GM12878 (cell line): ENCODE measurements around the gene FAAP100. TPM values are rescaled to one million over a fixed set of nuclear protein-coding genes. Genes with fewer than 3 reads are reported as not detected.

ENCODE experiments used
- BACH1 ChIP-seq: fragments of 450-650 bp; IDR thresholded peaks from 2 replicates; pipeline ENCODE4 v1.6.1; 2017; ENCODE audit warnings: mild to moderate bottlenecking, borderline replicate concordance
- BHLHE40 ChIP-seq, 2 experiments: fragments of 450-650 bp in 1 of 2; IDR thresholded peaks; 2 replicates each; pipeline ENCODE4 v1.6.1; 2011 to 2017; ENCODE audit warnings: low read depth in 2 of 2, borderline replicate concordance in 1 of 2, improper control_type of control experiment in 1 of 2, low read length in 1 of 2, mild to moderate bottlenecking in 1 of 2
- BRCA1 ChIP-seq: IDR thresholded peaks from 2 replicates; pipeline ENCODE4 v1.6.1; 2011; ENCODE audit warnings: low read depth, low read length, improper control_type of control experiment
- CBFB ChIP-seq: IDR thresholded peaks from 2 replicates; pipeline ENCODE4 v1.6.1; 2016; ENCODE audit warnings: antibody characterized with exemption, low read depth
- CHD2 ChIP-seq: IDR thresholded peaks from 2 replicates; pipeline ENCODE4 v1.6.1; 2011; ENCODE audit warnings: low read depth, low read length, improper control_type of control experiment, borderline replicate concordance
- CREB1 ChIP-seq: IDR thresholded peaks from 2 replicates; pipeline ENCODE4 v1.6.1; 2012; ENCODE audit warnings: low read depth, mild to moderate bottlenecking, inconsistent platforms
- DPF2 ChIP-seq: fragments of 450-650 bp; IDR thresholded peaks from 2 replicates; pipeline ENCODE4 v1.6.1; 2017; ENCODE audit warnings: mild to moderate bottlenecking
- FOXM1 ChIP-seq: IDR thresholded peaks from 2 replicates; pipeline ENCODE4 v1.6.1; 2012; ENCODE audit warnings: low read depth, mild to moderate bottlenecking, inconsistent platforms, low read length, moderate library complexity
- HDGF ChIP-seq: fragments of 450-650 bp; IDR thresholded peaks from 2 replicates; pipeline ENCODE4 v1.6.1; 2016; ENCODE audit warnings: antibody characterized with exemption
- IKZF1 ChIP-seq: fragments of 450-650 bp; conservative IDR thresholded peaks from 2 replicates; pipeline ENCODE4 v1.6.1; 2017; ENCODE audit warnings: antibody characterized with exemption, mild to moderate bottlenecking
- IRF4 ChIP-seq: IDR thresholded peaks from 2 replicates; pipeline ENCODE4 v1.6.1; 2011; ENCODE audit warnings: low read depth, low read length
- KDM1A ChIP-seq: fragments of 200-600 bp; sonication (generic); IDR thresholded peaks from 2 replicates; pipeline ENCODE4 v1.6.1; 2016; ENCODE audit warnings: borderline replicate concordance
- LARP7 ChIP-seq: fragments of 450-650 bp; IDR thresholded peaks from 2 replicates; pipeline ENCODE4 v1.6.1; 2017; ENCODE audit warnings: mild to moderate bottlenecking
- NFIC ChIP-seq: IDR thresholded peaks from 2 replicates; pipeline ENCODE4 v1.6.1; 2012; ENCODE audit warnings: low read depth, mild to moderate bottlenecking, inconsistent platforms, low read length, moderate library complexity
- NR2F1 ChIP-seq: fragments of 450-650 bp; conservative IDR thresholded peaks from 2 replicates; pipeline ENCODE4 v1.6.1; 2017; ENCODE audit warnings: mild to moderate bottlenecking
- NRF1 ChIP-seq: conservative IDR thresholded peaks from 2 replicates; pipeline ENCODE4 v1.6.1; 2011; ENCODE audit warnings: mild to moderate bottlenecking, low read depth, low read length, improper control_type of control experiment
- POLR2AphosphoS2 ChIP-seq: IDR thresholded peaks from 2 replicates; pipeline ENCODE4 v1.6.1; 2011; ENCODE audit warnings: low read depth, mild to moderate bottlenecking, low read length, improper control_type of control experiment, moderate library complexity
- POLR2AphosphoS5 ChIP-seq: IDR thresholded peaks from 2 replicates; pipeline ENCODE4 v1.6.1; 2011; ENCODE audit warnings: mild to moderate bottlenecking, low read length, inconsistent platforms
- SPI1 ChIP-seq: IDR thresholded peaks from 2 replicates; pipeline ENCODE4 v1.6.1; 2011; ENCODE audit warnings: low read depth, mild to moderate bottlenecking, low read length, moderate library complexity, borderline replicate concordance; ENCODE audit not compliant: insufficient read depth
- TBL1XR1 ChIP-seq: IDR thresholded peaks from 2 replicates; pipeline ENCODE4 v1.6.1; 2012; ENCODE audit warnings: low read depth, low read length, improper control_type of control experiment
- TCF12 ChIP-seq: IDR thresholded peaks from 2 replicates; pipeline ENCODE4 v1.6.1; 2011; ENCODE audit warnings: low read depth, mild to moderate bottlenecking, low read length
- TCF3 ChIP-seq: IDR thresholded peaks from 2 replicates; pipeline ENCODE4 v1.6.1; 2012; ENCODE audit warnings: low read depth, mild to moderate bottlenecking, low read length, borderline replicate concordance; ENCODE audit not compliant: insufficient read depth
- YY1 ChIP-seq: IDR thresholded peaks from 2 replicates; pipeline ENCODE4 v1.6.1; 2011; ENCODE audit warnings: low read depth, mild to moderate bottlenecking, low read length
- ZNF217 ChIP-seq: fragments of 450-650 bp; IDR thresholded peaks from 2 replicates; pipeline ENCODE4 v1.6.1; 2017; ENCODE audit warnings: antibody characterized with exemption, mild to moderate bottlenecking
- polyA plus RNA-seq, 11 experiments: library from polyadenylated mRNA; depleted of rRNA in 4 of 11; unstranded in 6 of 11; stranded (reverse) in 5 of 11; fragments of >200 nt; fragmentation: Nextera tagmentation in 4 of 11; fragmentation: Illumina TruSeq in 1 of 11; extraction: Ambion mirVana in 4 of 11; extraction: Trizol in 1 of 11; gene quantifications; 1 replicate in 1 of 11; 2 replicates in 10 of 11; pipeline versions ENCODE4 v1.2.1 to v1.2.3, GENCODE V29; 2011 to 2016; ENCODE audit warnings: inconsistent platforms in 2 of 11, missing spikeins in 2 of 11, low read depth in 1 of 11
- total RNA-seq, 4 experiments: library from RNA; depleted of rRNA in 3 of 4; stranded (reverse); fragments of >200 nt in 3 of 4; fragmentation: Illumina TruSeq in 1 of 4; extraction: Trizol in 1 of 4; gene quantifications; 2 replicates each; pipeline versions ENCODE4 v1.2.1 to v1.2.3, GENCODE V29; 2013 to 2021
- TF ChIP-seq, protein P1 (sequence below): fragments of 450-650 bp; IDR thresholded peaks from 2 replicates; pipeline ENCODE4 v1.6.1; 2016; ENCODE audit warnings: mild to moderate bottlenecking
- TF ChIP-seq, protein P2 (sequence below): fragments of 450-650 bp; conservative IDR thresholded peaks from 2 replicates; pipeline ENCODE4 v1.6.1; 2017; ENCODE audit warnings: mild to moderate bottlenecking, moderate library complexity

Gene FAAP100
- total and polyA plus RNA-seq, 10 of the 15 experiments (the other 5 are each of a cell fraction or from before 2014, with no cell fraction given), result 0.11 to 46.2 (median 17.1) TPM

DNA sequence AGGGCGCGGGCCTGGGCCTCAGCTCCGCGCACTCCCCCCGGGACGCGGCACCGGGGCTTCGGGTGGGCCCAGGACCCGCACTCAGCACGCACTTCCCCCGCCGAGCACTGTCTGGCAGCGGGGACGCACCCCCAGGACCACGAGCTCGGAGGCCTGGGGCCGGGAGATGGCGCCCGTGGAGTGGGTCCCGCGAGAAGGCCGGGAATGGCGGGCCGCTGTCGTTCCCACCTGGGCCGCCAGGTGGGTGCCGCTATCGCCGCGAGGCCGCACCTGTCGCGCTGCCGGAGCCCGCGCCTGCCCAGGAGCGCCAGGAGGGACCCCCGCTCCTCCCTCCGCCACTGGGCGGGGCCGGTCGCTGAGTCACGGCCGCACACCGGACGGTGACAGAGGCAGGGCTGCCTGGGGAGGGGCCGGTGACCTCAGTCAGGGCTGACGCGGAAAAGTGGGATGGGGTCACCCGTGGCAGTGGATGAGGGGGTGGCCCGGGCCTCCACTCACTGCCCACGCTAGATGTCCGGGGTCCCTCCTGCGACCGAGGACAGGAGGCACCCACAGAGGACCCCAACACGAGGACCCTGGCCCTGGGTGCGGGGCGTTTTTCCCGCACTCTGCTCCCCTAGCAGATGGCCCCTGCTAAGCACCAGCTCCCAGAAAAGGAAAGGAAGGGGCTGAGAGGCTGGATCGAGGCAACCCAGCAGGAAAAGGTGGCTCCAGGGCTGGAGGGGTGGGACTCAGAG, 32.7 kb downstream of the FAAP100 start (continued):
- TF ChIP-seq, protein P1, sequence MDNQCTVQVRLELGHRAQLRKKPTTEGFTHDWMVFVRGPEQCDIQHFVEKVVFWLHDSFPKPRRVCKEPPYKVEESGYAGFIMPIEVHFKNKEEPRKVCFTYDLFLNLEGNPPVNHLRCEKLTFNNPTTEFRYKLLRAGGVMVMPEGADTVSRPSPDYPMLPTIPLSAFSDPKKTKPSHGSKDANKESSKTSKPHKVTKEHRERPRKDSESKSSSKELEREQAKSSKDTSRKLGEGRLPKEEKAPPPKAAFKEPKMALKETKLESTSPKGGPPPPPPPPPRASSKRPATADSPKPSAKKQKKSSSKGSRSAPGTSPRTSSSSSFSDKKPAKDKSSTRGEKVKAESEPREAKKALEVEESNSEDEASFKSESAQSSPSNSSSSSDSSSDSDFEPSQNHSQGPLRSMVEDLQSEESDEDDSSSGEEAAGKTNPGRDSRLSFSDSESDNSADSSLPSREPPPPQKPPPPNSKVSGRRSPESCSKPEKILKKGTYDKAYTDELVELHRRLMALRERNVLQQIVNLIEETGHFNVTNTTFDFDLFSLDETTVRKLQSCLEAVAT, result 0 out of 2 replicates have a peak, but pooled peaks have one; percentile 21
- TF ChIP-seq NFIC (no peak), POLR2AphosphoS5 (no peak), IRF4 (no peak), DPF2 (peak; percentile 35), IKZF1 (peak; percentile 67; the same call in 1 of the 2 replicates), TBL1XR1 (no peak), HDGF (peak; percentile 28; the same call in 1 of the 2 replicates), CHD2 (peak; percentile 91), CBFB (no peak), ZNF217 (peak; percentile 74), SPI1 (no peak), FOXM1 (no peak), BHLHE40 (IDR thresholded peaks at IDR 0.05; ENCODE audit: borderline replicate concordance in 1 of 2, low read depth in 2 of 2, low read length in 1 of 2) (peak; percentile 9 to 39; a peak in 1 of 4 replicates), TCF12 (peak; percentile 82), KDM1A (no peak), BACH1 (peak; percentile 95), YY1 (peak; percentile 87), NRF1 (0 out of 2 replicates have a peak, but pooled peaks have one; percentile 24), BRCA1 (0 out of 2 replicates have a peak, but pooled peaks have one; percentile 49), TCF3 (peak; percentile 89), CREB1 (no peak), POLR2AphosphoS2 (no peak), NR2F1 (0 out of 2 replicates have a peak, but pooled peaks have one; percentile 14), LARP7 (peak; percentile 83)
- TF ChIP-seq, protein P2, sequence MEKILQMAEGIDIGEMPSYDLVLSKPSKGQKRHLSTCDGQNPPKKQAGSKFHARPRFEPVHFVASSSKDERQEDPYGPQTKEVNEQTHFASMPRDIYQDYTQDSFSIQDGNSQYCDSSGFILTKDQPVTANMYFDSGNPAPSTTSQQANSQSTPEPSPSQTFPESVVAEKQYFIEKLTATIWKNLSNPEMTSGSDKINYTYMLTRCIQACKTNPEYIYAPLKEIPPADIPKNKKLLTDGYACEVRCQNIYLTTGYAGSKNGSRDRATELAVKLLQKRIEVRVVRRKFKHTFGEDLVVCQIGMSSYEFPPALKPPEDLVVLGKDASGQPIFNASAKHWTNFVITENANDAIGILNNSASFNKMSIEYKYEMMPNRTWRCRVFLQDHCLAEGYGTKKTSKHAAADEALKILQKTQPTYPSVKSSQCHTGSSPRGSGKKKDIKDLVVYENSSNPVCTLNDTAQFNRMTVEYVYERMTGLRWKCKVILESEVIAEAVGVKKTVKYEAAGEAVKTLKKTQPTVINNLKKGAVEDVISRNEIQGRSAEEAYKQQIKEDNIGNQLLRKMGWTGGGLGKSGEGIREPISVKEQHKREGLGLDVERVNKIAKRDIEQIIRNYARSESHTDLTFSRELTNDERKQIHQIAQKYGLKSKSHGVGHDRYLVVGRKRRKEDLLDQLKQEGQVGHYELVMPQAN, result peak; percentile 68
- TF ChIP-seq, all 136 proteins: peak for 23
